Measurements from ENCODE around the gene IFNL2.

GRCh38 chr19:39254531-39255345 is 13.5 kb upstream of the IFNL2 start:
- TF ChIP-seq CTCF (conservative IDR thresholded peaks at IDR 0.05; ENCODE audit: low read length) (no peak), EZH2phosphoT487 (IDR thresholded peaks at IDR 0.05; ENCODE audit: borderline replicate concordance) (no peak)
